ENCODE data around the gene UBE2Z.

The UBE2Z gene

DNA sequence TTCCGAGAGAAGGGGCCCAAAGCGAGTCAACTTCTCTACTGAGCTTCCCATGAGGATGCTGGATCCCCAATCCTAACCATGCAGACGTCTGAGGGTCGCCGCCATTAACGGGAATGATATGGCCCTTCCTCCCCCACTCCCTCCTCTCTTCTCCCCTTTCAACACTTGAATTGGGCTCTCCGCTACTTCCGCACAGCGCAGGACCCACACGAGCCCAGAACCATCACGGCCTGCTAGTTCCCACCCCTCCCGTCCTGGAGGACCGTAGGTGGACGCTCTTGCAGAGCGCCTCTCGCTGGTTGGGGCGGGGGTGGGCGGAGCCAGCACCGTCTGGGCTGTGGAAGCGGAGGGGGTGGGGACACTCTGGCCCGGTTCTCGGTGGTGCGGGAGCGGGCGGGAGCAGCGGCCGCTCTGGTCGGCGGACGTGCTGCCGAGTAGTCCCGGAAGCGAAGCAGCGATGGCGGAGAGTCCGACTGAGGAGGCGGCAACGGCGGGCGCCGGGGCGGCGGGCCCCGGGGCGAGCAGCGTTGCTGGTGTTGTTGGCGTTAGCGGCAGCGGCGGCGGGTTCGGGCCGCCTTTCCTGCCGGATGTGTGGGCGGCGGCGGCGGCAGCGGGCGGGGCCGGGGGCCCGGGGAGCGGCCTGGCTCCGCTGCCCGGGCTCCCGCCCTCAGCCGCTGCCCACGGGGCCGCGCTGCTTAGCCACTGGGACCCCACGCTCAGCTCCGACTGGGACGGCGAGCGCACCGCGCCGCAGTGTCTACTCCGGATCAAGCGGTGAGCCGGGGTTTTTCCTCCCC lies at the start of gene UBE2Z (continued):
- TF ChIP-seq, protein P1, sequence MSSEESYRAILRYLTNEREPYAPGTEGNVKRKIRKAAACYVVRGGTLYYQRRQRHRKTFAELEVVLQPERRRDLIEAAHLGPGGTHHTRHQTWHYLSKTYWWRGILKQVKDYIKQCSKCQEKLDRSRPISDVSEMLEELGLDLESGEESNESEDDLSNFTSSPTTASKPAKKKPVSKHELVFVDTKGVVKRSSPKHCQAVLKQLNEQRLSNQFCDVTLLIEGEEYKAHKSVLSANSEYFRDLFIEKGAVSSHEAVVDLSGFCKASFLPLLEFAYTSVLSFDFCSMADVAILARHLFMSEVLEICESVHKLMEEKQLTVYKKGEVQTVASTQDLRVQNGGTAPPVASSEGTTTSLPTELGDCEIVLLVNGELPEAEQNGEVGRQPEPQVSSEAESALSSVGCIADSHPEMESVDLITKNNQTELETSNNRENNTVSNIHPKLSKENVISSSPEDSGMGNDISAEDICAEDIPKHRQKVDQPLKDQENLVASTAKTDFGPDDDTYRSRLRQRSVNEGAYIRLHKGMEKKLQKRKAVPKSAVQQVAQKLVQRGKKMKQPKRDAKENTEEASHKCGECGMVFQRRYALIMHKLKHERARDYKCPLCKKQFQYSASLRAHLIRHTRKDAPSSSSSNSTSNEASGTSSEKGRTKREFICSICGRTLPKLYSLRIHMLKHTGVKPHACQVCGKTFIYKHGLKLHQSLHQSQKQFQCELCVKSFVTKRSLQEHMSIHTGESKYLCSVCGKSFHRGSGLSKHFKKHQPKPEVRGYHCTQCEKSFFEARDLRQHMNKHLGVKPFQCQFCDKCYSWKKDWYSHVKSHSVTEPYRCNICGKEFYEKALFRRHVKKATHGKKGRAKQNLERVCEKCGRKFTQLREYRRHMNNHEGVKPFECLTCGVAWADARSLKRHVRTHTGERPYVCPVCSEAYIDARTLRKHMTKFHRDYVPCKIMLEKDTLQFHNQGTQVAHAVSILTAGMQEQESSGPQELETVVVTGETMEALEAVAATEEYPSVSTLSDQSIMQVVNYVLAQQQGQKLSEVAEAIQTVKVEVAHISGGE (tag by site-specific recombination; conservative IDR thresholded peaks at IDR 0.05; ENCODE audit: low read depth): peak; percentile 80
- TF ChIP-seq WT1 (tag by site-specific recombination; IDR thresholded peaks at IDR 0.05) (peak; percentile 62), EGR2 (tag by site-specific recombination; IDR thresholded peaks at IDR 0.05; ENCODE audit: low read depth) (peak; percentile 76), ZNF324 (tag by site-specific recombination; IDR thresholded peaks at IDR 0.05) (peak; percentile 76), ZBTB8A (tag by site-specific recombination; IDR thresholded peaks at IDR 0.05) (peak; percentile 67), ZNF768 (tag by site-specific recombination; IDR thresholded peaks at IDR 0.05) (no peak), ZFP37 (tag by site-specific recombination; IDR thresholded peaks at IDR 0.05) (peak; percentile 78), ZNF660 (tag by site-specific recombination; IDR thresholded peaks at IDR 0.05) (peak; percentile 72), ZNF76 (tag by site-specific recombination; IDR thresholded peaks at IDR 0.05; ENCODE audit: borderline replicate concordance, low read depth) (peak; percentile 79; the same call in 1 of the 2 replicates)
- TF ChIP-seq, protein P2, sequence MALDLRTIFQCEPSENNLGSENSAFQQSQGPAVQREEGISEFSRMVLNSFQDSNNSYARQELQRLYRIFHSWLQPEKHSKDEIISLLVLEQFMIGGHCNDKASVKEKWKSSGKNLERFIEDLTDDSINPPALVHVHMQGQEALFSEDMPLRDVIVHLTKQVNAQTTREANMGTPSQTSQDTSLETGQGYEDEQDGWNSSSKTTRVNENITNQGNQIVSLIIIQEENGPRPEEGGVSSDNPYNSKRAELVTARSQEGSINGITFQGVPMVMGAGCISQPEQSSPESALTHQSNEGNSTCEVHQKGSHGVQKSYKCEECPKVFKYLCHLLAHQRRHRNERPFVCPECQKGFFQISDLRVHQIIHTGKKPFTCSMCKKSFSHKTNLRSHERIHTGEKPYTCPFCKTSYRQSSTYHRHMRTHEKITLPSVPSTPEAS (tag by site-specific recombination; IDR thresholded peaks at IDR 0.05): 0 out of 2 replicates have a peak, but pooled peaks have one; percentile 17
- TF ChIP-seq, protein P3, sequence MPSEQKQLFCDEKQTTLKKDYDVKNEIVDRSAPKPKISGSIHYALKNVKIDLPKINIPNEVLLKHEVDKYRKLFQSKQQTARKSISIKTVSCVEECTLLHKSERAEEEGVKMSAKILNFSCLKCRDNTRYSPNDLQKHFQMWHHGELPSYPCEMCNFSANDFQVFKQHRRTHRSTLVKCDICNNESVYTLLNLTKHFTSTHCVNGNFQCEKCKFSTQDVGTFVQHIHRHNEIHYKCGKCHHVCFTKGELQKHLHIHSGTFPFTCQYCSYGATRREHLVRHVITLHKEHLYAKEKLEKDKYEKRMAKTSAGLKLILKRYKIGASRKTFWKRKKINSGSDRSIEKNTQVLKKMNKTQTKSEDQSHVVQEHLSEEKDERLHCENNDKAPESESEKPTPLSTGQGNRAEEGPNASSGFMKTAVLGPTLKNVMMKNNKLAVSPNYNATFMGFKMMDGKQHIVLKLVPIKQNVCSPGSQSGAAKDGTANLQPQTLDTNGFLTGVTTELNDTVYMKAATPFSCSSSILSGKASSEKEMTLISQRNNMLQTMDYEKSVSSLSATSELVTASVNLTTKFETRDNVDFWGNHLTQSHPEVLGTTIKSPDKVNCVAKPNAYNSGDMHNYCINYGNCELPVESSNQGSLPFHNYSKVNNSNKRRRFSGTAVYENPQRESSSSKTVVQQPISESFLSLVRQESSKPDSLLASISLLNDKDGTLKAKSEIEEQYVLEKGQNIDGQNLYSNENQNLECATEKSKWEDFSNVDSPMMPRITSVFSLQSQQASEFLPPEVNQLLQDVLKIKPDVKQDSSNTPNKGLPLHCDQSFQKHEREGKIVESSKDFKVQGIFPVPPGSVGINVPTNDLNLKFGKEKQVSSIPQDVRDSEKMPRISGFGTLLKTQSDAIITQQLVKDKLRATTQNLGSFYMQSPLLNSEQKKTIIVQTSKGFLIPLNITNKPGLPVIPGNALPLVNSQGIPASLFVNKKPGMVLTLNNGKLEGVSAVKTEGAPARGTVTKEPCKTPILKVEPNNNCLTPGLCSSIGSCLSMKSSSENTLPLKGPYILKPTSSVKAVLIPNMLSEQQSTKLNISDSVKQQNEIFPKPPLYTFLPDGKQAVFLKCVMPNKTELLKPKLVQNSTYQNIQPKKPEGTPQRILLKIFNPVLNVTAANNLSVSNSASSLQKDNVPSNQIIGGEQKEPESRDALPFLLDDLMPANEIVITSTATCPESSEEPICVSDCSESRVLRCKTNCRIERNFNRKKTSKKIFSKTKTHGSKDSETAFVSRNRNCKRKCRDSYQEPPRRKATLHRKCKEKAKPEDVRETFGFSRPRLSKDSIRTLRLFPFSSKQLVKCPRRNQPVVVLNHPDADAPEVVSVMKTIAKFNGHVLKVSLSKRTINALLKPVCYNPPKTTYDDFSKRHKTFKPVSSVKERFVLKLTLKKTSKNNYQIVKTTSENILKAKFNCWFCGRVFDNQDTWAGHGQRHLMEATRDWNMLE (tag by site-specific recombination; conservative IDR thresholded peaks at IDR 0.05; ENCODE audit: low read depth): 0 out of 2 replicates have a peak, but pooled peaks have one; percentile 39

DNA sequence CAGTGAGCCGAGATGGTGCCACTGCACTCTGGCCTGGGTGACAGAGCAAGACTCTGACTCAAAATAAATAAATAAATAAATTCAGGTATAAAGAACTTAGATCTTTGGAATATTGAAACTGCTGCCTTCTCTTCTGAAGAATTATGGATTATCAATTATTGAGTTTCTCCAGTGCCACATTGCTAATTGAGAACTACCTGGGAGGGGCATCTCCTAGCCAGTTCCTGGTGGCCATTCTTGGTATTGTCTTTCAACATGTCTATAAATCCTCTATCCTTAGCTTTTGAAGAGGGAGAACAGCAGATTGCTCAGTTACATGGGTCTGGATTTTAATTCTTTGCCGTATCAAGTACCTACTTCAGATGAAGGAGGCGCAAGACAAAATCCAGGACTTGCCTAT lies 48.2 kb upstream of the UBE2Z start:
- CTCF ChIA-PET: interaction anchor here (0.6 to 6.9 kb wide), 8 partner anchors 11 to 389 kb away, joined by 3 to 50 read pairs (median 3); partner anchors contain the start of gene TTLL6
- POLR2A ChIA-PET: no interaction called here
- H3K9me3 ChIP-seq (ENCODE audit: control insufficient read depth, insufficient read depth, low read depth, low read length): no peaks in the 10 kb centered on the region
- TF ChIP-seq, protein P4, sequence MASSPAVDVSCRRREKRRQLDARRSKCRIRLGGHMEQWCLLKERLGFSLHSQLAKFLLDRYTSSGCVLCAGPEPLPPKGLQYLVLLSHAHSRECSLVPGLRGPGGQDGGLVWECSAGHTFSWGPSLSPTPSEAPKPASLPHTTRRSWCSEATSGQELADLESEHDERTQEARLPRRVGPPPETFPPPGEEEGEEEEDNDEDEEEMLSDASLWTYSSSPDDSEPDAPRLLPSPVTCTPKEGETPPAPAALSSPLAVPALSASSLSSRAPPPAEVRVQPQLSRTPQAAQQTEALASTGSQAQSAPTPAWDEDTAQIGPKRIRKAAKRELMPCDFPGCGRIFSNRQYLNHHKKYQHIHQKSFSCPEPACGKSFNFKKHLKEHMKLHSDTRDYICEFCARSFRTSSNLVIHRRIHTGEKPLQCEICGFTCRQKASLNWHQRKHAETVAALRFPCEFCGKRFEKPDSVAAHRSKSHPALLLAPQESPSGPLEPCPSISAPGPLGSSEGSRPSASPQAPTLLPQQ (tag by site-specific recombination; IDR thresholded peaks at IDR 0.05): no peak
- TF ChIP-seq ZSCAN16 (tag by site-specific recombination; IDR thresholded peaks at IDR 0.05): no peak
- no peak for TF ChIP-seq ZNF670 (tag by site-specific recombination; IDR thresholded peaks at IDR 0.05; ENCODE audit: low read depth)
- TF ChIP-seq ZFP41 (tag by site-specific recombination; IDR thresholded peaks at IDR 0.05; ENCODE audit: borderline replicate concordance): no peak
- TF ChIP-seq ZNF830 (tag by site-specific recombination; IDR thresholded peaks at IDR 0.05; ENCODE audit: low read depth): no peak
- no peak for TF ChIP-seq ZNF184 (tag by site-specific recombination; IDR thresholded peaks at IDR 0.05)
- TF ChIP-seq, protein P5, sequence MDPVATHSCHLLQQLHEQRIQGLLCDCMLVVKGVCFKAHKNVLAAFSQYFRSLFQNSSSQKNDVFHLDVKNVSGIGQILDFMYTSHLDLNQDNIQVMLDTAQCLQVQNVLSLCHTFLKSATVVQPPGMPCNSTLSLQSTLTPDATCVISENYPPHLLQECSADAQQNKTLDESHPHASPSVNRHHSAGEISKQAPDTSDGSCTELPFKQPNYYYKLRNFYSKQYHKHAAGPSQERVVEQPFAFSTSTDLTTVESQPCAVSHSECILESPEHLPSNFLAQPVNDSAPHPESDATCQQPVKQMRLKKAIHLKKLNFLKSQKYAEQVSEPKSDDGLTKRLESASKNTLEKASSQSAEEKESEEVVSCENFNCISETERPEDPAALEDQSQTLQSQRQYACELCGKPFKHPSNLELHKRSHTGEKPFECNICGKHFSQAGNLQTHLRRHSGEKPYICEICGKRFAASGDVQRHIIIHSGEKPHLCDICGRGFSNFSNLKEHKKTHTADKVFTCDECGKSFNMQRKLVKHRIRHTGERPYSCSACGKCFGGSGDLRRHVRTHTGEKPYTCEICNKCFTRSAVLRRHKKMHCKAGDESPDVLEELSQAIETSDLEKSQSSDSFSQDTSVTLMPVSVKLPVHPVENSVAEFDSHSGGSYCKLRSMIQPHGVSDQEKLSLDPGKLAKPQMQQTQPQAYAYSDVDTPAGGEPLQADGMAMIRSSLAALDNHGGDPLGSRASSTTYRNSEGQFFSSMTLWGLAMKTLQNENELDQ (tag by site-specific recombination; IDR thresholded peaks at IDR 0.05; ENCODE audit: low read depth): no peak
- no peak for TF ChIP-seq ZNF600 (tag by site-specific recombination; IDR thresholded peaks at IDR 0.05)
- TF ChIP-seq, protein P6, sequence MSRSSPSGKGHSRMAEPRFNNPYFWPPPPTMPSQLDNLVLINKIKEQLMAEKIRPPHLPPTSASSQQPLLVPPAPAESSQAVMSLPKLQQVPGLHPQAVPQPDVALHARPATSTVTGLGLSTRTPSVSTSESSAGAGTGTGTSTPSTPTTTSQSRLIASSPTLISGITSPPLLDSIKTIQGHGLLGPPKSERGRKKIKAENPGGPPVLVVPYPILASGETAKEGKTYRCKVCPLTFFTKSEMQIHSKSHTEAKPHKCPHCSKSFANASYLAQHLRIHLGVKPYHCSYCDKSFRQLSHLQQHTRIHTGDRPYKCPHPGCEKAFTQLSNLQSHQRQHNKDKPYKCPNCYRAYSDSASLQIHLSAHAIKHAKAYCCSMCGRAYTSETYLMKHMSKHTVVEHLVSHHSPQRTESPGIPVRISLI (tag by site-specific recombination; IDR thresholded peaks at IDR 0.05): no peak

More for the DNA sequence above, 48.2 kb upstream of the UBE2Z start:
- Histone ChIP-seq H3K36me3 (ENCODE audit: control insufficient read depth in 2 of 2, insufficient read depth in 1 of 2, low read length in 2 of 2) (peaks cover 55 to 81% of the 10 kb centered on the region in 2 experiments), H3K27ac (ENCODE audit: extremely low read depth, low read depth, low read length) (no peak overlapping the region), H3K4me3 (ENCODE audit: low read depth, low read length) (no peak overlapping the region), H3K4me1 (ENCODE audit: control insufficient read depth, insufficient read depth, low read length) (no peaks in the 10 kb centered on the region)

All from HEK293 (cell line).